Activated T-cell treated with anti-CD3 and anti-CD28 coated beads for 24 hours (primary cell): ENCODE data around the gene PANX2.

Experiments used
- DNase-seq: peaks from one replicate; pipeline ENCODE4 v3.0.0-alpha.2; 2020; ENCODE audit warnings: low read depth

PANX2 gene

DNA sequence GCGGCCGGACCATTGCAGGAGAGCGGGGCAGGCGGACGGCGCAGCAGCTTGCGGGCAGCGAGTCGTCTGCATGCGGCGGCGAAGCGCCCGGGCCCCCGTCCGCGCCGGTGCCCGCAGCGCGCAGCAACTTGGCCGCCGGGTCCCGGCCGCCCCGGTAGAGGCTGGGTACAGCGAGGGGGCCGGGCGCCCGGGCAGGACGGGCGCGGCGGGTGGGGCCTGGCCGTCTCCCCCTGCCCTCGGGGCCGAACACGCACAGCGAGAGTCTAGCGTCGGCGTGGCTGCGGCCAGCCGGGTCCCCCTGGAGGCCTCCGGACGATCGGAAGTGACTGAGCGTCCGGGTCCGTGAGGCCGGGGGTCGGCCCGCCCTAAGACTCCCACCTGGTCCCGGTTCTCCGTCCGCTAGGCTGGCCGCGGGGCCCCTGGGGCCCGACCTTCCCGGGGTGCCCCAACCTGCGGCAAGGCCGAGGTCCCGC lies 14.4 kb downstream of the PANX2 start:
- DNase-seq: no peak

GRCh38 chr22:50185375-50186087 lies 15.0 kb downstream of the PANX2 start, which contains the start of gene TRABD:
TSS of gene TRABD (plus strand) at chr22:50185913. CDS start at chr22:50193061, 7,148 bp downstream.
- peak; percentile 86 for DNase-seq

DNA sequence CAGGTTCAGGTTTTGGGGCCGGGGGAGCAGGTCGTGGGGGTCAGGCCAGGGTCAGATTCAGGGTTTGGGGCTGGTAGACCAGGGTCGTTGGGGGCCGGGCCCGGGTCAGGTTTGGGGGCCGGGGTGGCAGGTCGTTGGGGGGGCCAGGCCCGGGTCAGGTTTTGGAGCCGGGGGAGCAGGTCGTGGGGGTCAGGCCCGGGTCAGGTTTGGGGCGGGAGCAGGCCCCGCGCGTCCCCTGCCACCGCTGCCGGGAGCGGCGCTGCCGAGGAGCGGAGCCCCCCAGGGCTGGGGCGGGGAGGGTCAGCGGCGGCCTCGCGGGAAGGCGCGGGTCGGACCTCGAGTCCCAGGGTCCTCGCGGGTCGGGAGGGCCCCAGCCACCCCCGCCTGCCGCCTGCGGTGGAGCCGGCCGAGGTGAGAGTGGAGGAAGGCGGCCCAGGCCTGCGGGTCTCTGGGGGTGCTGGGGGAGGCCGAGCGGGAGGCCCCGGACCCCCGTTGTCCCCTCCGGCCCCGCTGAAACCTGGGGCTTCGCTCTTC lies 15.7 kb downstream of the PANX2 start:
- DNase-seq: no peak

DNA sequence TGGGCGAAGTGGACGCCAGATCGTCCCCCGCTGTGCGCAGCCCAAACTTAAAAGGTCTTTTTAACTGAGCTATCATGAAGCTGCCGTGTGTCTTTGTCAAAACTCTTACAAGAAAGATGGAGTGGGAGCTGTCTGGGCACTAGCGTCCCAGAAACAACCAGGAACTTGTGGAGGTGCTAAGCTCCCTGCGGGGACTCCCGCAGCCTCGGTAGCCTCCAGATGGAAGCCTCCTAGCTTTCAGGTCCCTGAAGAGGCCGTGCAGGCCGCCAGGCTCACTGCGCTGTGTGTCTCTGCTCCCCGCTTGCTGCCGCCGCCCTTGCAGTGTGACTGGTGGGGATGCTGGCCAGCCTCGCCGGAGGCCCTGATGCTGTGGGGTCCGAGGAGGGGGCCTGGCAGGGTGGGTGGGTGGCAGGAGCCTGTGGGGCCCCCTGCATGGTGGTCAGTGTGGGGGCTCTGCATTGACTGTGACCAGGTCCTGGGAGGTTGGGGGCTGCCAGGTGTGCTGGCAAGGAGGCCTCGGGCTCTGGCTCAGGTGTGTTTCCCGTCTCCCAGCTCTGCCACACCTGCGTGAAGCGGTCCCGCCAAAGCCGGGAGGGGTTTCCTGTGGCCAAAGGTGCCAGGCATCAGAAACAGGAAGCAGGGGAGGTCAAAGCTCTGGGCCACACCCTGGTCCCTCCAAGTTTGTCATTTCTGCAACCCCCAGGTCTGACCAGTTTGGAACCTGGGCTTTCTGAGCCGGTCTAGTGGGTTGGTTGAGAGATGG lies 16.4 kb downstream of the PANX2 start:
- DNase-seq: no peak

- no peak for DNase-seq
Measured at GRCh38 chr22:50188356-50188755, 17.8 kb downstream of the PANX2 start.

- no peak for DNase-seq
Measured at GRCh38 chr22:50189184-50189848, 18.8 kb downstream of the PANX2 start.

DNA sequence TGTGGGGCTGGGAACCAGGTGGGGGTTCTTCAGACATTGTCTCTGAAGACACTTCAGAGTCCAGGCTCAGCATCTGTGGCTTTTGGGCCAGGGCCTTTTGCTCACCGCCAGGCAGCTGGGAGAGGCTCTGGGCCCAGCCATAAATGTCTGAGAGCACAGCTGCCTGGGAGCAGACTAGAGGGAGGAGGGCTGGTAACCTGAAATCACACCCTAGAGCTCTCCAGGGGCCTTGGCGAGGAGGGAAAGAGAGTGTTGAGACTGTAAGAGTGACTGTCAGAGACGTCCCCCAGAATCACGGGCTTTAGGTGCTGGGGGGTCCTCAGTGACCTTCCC lies 19.3 kb downstream of the PANX2 start:
- DNase-seq: no peak

- peak; percentile 72 for DNase-seq
Measured at GRCh38 chr22:50190182-50190940, 19.8 kb downstream of the PANX2 start.

GRCh38 chr22:50190941-50191741 lies 20.6 kb downstream of the PANX2 start:
- DNase-seq: peak; percentile 67

- no peak for DNase-seq
Measured at GRCh38 chr22:50192436-50193204, 22.1 kb downstream of the PANX2 start.

GRCh38 chr22:50193621-50194020 lies 23.1 kb downstream of the PANX2 start:
- DNase-seq: no peak

- no peak for DNase-seq
Measured at GRCh38 chr22:50194037-50194805, 23.7 kb downstream of the PANX2 start.

DNA sequence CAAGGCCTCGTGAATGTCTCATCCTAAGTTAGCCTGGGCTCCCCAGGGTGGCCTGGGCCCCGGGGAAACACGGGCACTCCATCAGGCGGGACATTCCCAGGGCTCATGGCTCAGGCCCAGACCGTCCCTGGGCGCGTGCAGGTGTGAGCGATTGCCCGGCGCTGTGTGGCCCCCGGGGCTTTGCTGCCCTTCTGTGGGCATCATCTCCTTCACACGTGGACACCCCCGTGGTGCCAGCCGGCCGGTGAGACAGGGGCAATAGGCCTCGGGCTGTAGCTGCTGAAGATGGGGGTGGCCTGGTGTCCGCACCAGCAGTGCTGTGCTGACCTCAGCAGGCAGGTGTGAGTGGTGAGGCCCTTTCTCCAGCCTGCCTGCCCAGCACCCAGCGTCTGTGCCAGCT lies 25.7 kb downstream of the PANX2 start:
- no peak for DNase-seq

DNA sequence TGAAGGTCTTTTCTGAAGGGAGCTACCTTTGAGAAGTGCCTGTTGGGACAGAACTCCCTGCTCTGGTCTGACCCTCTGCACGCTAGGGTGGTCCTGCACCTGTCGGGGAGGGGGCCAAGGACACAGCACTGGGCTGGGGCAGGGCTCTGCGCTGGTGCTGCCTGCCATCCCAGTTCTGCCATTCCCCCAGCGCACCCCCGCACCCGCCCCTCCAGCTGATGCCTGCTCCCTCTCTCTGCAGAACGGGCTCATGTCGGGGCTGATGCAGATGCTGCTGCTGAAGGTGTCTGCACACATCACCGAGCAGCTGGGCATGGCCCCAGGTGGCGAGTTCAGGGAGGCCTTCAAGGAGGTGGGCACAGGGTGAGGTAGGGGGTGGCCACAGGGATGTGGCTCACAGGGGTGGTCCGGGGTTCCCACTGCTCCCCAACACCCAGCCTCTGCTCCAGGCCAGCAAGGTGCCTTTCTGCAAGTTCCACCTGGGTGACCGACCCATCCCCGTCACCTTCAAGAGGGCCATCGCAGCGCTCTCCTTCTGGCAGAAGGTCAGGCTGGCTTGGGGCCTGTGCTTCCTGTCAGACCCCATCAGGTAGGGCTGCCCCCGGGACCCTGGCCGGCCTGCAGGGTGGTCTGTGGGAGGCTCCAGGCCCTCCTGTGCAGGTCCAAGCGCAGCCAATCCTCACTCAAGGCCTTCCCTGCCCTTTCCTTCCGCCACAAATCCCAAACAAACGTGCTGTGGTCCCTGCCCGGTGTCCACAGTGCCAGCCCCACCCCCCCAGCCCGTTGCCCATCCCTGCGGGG lies 26.7 kb downstream of the PANX2 start:
- no peak for DNase-seq

DNA sequence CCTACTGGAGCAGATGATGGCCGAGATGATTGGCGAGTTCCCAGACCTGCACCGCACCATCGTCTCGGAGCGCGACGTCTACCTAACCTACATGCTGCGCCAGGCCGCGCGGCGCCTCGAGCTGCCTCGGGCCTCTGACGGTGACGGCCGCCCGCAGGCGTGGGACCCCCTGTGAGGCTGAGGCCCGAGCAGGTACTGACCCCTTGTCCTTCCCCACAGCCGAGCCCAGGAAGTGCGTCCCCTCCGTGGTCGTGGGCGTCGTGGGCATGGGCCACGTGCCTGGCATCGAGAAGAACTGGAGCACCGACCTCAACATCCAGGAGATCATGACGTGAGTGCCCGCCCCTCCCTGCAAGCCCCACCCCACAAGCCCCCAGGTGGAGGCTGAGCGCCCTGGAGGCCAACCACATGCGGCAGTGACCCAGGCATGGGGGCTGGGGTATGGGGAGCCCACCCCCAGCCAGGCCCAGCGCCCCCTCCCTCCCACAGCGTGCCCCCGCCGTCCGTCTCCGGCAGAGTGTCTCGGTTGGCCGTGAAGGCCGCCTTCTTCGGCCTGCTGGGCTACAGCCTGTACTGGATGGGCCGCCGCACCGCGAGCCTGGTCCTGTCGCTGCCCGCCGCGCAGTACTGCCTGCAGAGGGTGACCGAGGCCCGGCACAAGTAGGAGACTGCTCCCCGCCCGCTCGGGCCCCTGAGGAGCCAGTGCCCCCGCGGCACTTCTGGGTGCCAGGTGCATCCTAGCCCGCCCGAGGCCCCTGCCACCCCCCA lies 27.5 kb downstream of the PANX2 start:
- DNase-seq: no peak

GRCh38 chr22:50198624-50199017 lies 28.1 kb downstream of the PANX2 start:
- no peak for DNase-seq

DNA sequence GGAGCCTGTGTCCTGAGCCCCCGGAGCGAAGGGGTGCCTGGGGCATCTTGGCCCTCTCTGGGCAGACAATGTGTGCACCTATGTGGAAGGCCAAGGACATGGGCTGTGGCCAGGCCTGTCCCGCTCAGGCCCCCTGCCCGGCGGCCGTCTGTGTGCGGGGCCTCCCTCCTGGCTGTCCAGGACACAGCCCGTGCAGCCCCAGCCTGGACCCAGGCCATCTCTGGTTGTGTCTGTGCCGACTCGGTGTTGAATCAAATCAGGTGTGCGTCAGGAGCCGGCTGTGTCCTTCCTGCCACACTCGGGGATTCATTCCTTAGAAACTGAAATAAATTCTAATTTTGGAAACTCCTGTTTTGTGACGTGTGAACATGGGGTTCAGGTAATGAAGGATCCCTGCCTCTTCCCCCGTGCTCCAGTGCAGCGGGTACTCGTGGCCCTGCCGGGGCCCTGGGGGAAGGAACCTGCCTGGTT lies 28.8 kb downstream of the PANX2 start:
- DNase-seq: no peak
